ENCODE measurements around the gene KCNH5.
"Not testable (repeated sequence)": the region's sequence is repeated elsewhere in the genome, so short reads cannot be mapped to it uniquely, and the experiment has no call there.

The KCNH5 gene

DNA sequence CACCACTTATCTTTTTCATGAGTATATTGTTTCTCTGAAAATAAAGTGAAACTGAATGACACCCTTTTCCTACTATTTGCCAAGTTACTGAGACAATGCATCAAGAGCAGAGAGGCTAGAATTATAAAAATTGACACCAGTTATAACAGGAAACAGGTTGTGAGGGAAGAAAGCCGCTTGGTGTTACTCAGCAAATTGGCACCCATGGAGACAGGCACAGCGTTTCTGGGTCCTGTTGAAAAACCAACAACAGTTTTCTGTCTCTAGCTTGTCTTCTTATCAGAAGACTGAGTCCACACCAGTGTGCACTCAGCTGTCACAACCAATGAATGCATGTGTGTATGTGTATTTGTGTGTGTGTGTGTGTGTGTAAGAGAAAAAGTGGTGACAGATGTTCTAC lies 267.7 kb downstream of the KCNH5 start:
- intact Hi-C loops (cut with DNase I): no loop called here
- no peak for DNase-seq

DNA sequence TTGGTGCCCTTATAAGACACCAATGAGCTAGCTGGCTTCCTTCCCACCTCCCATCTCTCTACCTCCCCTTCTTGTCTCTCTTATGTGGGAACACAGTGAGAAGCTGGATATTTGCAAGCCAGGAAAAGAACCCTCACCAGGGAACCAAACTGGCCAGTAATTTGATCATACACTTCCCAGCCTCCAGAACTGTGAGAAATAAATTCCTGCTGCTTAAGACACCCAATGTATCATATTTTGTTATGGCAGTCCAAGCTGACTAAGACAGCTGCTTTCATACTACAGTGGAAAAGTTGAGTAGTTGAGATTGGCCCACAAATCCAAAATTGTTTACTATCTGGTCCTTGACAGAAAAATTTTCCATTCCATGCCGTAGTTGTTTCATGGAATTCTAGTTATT lies 269.0 kb downstream of the KCNH5 start:
- intact Hi-C loops (cut with DNase I): no loop called here
- DNase-seq: no peak

DNA sequence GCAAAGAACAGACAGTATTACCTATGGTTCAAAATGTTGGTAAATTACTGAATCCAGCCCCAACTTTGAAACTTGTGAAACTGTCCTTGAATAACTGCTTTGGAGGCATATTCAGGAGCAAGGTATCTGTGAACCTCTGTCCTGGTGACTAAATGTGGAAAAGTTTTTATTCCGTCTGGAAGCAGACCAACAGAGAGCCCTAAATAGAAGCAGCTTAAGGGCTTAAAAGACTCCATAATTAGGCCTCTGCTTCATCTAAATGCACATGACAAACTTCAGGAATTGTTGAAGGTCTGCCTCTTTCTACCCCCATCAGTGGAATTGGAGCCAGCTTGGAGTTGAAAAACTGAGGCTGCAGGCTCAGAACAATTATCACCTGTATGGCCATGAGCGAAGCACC lies 276.5 kb downstream of the KCNH5 start:
- DNase-seq: no peak
- intact Hi-C loops (cut with DNase I): no loop called here

DNA sequence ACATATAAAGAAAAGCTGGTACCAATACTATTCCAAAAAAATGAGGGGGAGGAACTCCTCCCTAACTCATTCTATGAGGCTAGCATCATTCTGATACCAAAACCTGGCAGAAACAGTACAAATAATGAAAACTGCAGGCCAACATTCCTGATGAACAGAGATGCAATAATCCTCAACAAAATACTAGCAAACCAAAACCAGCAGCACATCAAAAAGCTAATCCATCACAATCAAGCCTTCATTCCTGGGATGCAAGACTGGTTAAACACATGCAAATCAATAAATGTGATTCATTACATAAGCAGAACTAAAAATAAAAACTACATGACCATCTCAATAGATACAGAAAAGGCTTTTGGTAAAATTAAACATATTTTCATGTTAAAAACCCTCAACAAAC lies 281.3 kb downstream of the KCNH5 start:
- intact Hi-C loops (cut with DNase I): no loop called here
- no peak for DNase-seq

DNA sequence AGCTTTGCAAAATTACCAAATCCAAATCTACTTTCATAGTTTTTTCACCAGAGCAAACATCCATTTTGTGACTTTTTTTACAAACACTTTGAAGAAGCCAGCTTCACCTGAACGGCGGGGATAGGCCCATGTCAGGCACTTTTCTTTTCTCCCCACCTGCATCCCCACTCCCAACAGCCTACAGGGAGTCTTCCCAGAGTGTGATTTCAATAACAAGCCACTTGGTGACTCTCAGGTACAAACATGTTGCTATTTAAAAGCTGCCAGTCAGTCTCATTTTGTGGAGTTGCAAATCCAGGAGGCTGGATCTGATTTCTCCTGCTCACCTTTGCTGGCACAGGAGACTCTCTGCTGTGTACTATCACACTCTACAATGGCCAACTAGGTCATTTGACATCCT lies 285.5 kb downstream of the KCNH5 start:
- intact Hi-C loops (cut with DNase I): no loop called here
- DNase-seq: no peak

DNA sequence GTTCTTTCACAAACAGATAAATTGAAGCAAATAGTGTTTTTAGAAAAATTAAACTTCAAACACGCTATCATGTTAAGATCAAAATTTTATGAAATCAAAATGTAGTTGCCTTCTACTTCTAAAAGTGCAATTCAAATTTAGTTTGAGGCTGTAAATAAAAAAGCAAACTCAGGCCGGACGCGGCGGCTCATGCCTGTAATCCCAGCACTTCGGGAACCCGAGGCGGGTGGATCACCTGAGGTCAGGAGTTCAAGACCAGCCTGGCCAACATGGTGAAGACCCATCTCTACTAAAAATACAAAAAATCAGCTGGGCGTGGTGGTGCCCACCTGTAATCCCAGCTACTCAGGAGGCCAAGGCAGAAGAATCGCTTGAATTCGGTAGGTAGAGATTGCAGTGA lies 298.4 kb downstream of the KCNH5 start:
- peak in 1 of 42 donors; percentile 37 for DNase-seq
- intact Hi-C loops (cut with DNase I): not testable (repeated sequence)

DNA sequence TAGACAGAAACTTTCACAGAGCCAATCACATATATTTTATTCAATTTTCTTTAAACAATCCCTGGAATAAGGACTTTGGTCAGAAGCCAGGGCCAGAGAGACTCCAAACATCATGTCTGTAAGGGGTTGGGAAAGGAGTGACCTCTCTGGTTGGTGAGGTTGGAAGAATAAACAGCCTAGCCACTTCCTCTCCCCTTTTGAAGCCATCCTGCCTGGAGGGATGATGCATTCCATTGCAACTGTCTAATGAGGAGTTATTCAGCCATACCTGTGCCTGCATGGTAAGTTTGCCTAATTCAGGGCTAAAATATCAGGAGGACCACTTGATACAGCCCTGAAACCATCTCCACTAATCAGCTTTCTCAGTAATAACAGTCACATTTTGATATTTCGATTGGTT lies 299.8 kb downstream of the KCNH5 start:
- intact Hi-C loops (cut with DNase I): no loop called here
- DNase-seq: no peak

DNA sequence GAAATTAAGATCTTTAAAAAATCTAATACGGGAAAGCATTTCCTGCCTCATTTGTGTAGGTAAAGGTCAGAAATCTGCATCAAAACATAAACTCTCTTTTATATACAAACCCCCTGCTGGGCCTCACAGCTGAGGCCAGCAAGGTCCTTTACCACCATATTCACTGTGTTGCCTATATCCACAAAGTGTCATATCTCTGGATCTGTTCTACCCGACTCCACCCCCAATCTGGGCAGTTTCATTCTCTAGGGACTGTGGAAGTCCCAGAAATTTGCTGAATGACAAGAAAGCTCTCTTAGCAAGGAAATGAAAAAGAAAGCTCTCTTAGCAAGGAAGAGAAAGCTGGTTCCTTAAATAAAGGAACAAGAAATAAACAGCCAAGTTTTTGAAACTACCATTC lies 301.7 kb downstream of the KCNH5 start:
- no peak for DNase-seq
- intact Hi-C loops (cut with DNase I): no loop called here

DNA sequence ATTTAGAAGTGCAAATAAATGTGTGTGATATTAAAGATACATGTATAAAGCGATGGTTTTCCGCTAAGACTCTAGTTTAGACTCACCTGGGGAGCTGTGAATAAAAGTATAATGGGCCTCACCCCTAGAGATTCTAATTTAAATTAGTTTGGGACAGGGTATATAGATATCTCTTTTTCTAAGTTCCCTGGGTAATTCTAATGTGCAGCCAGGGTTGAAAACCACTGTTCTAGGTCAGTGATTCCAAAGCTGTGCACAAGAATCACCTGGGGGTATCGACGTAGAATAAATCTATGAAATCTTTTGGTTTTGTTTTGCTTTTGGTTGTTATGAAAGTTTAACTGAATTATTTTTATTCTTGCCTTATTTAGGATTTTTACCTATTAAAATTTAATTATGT lies 302.1 kb downstream of the KCNH5 start:
- intact Hi-C loops (cut with DNase I): no loop called here
- DNase-seq: no peak

DNA sequence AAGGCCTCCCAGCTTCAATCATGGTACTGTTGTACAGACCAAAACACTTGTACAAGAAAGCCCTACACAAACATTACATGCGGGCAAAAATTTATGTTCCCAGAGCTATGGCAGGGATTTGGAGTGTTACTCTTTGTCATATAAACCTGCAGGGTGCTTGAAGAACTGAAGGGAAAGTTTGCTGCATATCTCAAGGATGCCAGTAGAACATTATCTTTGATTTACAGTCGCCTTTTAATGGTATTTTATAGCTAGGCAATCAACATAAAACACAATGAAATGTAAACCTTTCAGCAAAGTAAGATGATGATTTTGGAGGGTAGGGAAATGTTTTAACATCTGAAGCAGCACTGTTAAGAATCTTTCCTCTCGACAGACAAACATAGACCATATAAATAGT lies 305.6 kb downstream of the KCNH5 start:
- no peak for DNase-seq
- intact Hi-C loops (cut with DNase I): no loop called here

DNA sequence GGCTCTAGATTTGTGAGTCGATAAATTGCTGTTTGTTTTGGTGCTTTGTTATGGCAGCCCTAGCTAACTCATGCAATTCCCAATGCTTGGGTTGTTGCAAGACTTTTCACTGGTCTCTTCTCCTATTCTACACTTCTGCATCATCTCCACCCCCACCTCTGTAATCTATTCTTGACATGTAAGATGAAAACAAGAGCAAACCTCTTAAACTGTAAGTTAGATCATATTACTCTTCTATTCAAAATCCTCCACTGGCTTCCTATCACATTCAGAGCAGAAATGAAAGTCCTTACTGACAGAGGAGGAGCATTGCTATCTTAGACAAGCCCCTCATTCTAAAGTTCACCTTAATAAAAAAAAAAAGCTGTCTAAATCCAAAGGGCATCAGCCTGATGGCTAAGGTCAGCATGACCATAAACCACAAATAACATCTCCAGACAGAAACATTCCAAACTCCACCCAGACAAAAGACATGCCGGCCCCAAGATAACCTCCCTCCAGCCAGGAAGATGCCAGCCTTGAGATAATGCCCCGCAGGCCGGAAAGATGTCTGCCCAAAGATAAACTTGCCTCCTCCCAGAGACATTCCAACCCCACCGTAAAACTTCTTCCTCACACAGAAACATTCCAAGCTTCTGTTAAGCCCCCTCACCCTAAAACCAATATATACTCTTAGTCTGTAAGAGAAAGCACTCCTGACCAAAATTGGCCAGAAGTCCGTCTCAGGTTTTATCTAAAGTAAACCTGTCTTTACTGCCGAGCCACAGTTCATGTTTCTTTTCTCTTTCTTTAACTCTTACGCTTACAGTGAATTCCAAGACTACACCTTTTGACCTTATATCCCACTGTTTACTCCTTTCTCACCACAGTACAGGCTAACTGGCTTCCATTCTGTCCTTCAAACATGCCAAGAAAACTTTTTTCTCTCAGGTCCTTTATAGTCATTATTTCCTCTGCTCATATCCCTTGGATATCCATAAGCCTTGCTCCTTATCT lies 308.9 kb downstream of the KCNH5 start:
- intact Hi-C loops (cut with DNase I): no loop called here

DNA sequence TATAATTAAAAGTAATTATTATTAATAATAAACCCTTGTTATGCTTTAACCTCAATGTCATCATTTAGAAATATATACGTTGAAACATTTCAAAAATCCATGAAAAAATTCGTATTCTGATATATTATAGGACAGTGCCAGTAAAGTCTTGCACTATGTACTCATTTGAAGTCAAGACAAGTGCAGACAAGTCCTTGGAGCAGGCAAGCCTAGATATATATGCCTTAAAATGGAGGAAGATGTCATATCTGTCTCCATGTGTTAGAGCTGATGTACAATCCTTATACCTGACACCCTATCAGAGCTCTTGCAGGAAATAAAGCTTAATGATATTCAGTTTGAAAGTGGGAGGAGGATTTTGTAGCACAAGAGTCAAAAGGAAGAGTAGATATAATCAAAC lies 310.4 kb downstream of the KCNH5 start:
- DNase-seq: no peak

More for the DNA sequence above, 308.9 kb downstream of the KCNH5 start:
- no peak for DNase-seq

DNA sequence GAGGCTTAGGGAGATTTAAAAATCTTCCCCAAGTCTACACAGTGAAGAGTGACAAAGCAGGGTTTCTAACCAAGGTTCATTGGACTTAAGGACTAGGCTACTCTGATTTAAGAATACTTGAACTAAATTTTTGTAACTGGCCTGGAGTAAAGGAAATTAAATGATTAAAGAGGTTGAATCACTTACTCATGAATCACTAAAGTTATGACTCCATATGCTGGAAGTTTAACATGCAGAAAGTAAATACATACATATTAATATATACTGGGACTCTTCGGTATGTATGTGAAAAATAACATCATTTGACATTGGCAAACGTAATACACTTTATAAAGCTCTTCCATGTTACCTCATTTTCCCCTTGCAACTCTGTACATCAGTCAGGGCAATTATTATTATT lies 322.9 kb downstream of the KCNH5 start:
- intact Hi-C loops (cut with DNase I): no loop called here

More for the DNA sequence above, 310.4 kb downstream of the KCNH5 start:
- intact Hi-C loops (cut with DNase I): no loop called here

DNA sequence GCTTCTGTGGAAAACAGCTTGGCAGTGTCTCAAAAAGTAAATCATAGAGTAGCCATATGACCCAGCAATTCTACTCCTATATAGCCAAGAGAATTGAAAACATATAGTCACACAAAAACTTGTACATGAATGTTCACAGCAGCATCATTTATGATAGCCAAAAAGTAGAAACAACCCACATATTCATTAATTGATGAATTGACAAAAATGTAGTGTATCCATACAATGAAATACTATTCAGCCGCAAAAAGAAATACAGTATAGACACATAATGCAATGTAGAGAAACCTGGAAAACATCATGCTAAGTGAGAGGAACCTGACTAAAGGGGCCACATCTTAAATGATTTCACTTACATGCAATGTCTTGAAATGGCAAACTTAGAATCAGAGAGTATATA lies 326.6 kb downstream of the KCNH5 start:
- no peak for DNase-seq
- intact Hi-C loops (cut with DNase I): no loop called here

More for the DNA sequence above, 322.9 kb downstream of the KCNH5 start:
- no peak for DNase-seq

DNA sequence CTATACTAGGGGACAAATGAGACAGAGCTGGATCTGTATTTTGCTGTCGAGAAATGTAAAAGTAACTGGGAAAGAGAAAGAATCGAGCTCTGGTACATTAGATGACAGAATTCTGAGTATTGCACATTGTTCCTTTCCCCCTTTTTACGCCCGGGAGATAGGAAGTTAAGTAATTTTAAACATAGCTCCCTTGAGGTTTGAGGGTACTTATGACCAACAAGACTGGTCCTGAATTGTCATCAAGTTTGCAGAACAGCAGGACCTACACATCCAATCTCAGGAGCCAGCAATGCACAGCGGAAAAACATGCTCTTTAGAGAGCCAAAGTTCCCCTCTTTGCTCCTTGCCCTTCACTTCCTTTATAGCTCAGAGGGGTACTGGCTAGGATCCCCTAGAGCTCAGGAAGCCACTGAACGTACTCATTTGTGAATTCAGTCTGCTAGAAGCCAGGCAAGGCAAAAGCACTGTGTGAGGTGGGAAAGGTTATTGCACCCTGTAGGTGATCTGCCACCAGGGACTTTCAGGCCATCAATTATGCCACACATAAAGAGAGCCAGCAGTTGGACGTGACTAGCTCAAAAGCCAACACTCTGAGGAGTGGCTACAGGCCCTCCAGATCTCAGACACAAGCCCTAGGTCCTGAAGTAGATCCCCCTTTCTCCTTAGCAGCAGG lies 333.8 kb downstream of the KCNH5 start:
- intact Hi-C loops (cut with DNase I): no loop called here
- DNase-seq: no peak

DNA sequence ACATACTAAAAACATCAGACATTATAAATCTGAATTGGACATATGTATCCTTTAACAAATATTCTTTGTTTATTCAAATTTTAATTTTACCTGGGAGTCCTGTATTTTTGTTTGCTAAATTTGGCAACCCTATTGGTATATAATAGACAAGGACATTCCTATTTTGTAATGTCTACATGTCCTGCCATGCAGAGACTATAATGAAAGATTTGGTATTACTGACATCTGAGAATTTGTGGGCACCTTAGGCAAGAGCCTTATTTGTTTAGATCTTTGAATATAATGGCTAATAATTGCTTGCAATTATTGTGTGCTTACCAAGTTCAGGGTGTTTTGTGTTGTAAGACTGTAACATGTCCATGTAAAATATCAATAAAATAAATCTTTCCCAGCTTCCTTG lies 334.4 kb downstream of the KCNH5 start:
- DNase-seq: no peak
- intact Hi-C loops (cut with DNase I): no loop called here

DNA sequence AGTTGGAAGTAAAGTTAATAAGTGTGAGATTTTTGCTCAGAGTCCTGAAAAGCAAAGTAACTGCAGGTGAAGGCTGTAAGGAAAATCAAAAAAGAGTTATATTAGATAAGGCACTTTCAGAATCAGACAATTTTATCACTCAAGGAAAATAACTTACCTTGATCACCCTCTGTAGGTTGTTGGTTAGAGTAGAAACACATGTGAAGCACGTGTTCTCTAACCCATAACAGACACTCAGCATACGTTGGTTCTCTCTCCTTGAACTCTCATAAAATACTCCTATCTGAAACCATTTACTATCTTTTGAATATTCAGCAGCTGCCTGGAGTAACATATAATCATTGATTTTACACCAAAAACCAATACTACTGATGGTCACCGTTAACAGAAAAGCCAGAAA lies 335.5 kb downstream of the KCNH5 start:
- intact Hi-C loops (cut with DNase I): no loop called here
- DNase-seq: no peak

DNA sequence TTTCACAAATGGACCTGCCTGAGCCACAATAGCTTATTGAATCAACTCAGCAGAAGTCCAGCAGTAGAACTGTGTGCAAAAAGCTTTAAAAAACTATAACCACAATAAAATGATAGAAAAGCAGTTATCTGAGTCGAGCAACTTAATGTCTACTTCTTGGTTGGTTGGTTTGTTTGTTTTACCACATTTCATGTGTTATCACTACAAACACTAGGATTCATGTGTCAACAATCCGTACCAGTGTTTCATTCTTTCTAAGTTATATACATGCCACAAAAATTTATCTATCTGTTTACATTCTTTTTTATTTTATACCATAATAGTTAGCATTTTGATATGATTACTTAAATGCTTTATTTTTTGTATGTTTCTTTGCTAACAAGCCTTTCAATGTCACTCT lies 339.0 kb downstream of the KCNH5 start:
- intact Hi-C loops (cut with DNase I): no loop called here
- no peak for DNase-seq

DNA sequence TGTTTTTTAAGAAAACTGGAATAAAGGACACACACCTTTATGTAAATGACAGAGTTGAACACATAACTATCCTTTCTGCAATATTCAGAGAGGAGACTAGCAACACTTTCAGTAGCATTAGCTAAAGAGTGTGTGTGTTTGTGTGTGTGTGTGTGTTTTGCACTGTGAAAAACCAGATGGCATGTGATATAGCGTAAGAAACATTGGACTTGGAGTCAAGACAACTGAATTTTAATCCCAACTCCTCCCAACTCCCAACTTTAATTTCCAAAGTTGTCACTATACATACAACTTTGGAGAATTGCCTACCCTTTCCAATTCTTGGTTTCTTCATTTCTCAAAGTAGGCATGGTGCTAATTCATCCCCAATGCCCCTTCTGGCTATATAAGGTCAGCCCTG lies 347.8 kb downstream of the KCNH5 start:
- no peak for DNase-seq
- intact Hi-C loops (cut with DNase I): no loop called here

DNA sequence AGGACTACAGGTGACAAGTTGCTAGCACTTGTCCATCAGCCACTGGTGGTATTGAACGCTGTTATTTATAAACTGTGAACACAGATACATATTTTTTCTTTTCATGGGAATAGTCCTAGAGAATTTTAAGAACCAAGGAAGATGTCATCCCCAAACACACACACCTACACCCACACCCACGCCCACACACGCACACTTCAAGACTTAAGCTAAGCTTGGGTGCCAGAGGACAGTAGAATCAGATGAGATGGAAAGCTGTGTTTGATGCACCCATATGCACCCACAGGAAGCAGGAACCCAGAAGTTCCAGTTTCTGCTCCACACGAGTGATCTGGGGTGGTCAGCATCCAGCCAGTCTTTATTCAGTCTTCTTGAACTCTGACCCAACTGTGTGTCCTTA lies 348.3 kb downstream of the KCNH5 start:
- intact Hi-C loops (cut with DNase I): no loop called here
- DNase-seq: no peak
